CD4-positive, alpha-beta T cell (primary cell): Measurements from ENCODE around the gene FAM25A. TPM values are rescaled to one million over a fixed set of nuclear protein-coding genes. Genes with fewer than 3 reads are reported as not detected.
"Not testable (repeated sequence)": the region's sequence is repeated elsewhere in the genome, so short reads cannot be mapped to it uniquely, and the experiment has no call there.

Experiments used
- ATAC-seq: fragments of 200-7000 bp; cut with Tn5 transposase; one replicate; pipeline ENCODE4 v1.10.0; 2022; ENCODE audit warnings: mild to moderate bottlenecking; ENCODE audit not compliant: poor library complexity
- CTCF ChIA-PET: fragments of 350-600 bp; sonication (Branson Sonifier 250); formaldehyde crosslinking; loops from one replicate; lab custom pipeline; 2021; ENCODE audit warnings: antibody characterized with exemption, inconsistent platforms; lab: Charles Lee
- POLR2A ChIA-PET: fragments of 350-600 bp; sonication (Branson Sonifier 250); formaldehyde crosslinking; loops from one replicate; lab custom pipeline; 2021; ENCODE audit warnings: antibody characterized with exemption, inconsistent platforms; lab: Charles Lee
- DNase-seq, 14 experiments: peaks; one replicate each; pipeline ENCODE4 v3.0.0-alpha.2; 2013 to 2020; ENCODE audit warnings: mixed read lengths in 2 of 14
- H3K27ac ChIP-seq, 2 donors: one replicate each; pipeline versions ENCODE4 v1.5.1 to v1.7.0; 2013; ENCODE audit warnings: low read length in 2 of 2, low read depth in 1 of 2, mild to moderate bottlenecking in 1 of 2
- H3K27me3 ChIP-seq, 2 experiments: 1 replicate in 1 of 2; 2 replicates in 1 of 2; pipeline versions ENCODE4 v1.6.1 to v1.7.0; 2013; ENCODE audit warnings: low read length in 2 of 2, control low read depth in 1 of 2, mild to moderate bottlenecking in 1 of 2, moderate library complexity in 1 of 2; ENCODE audit not compliant: insufficient read depth in 2 of 2, control insufficient read depth in 1 of 2
- H3K36me3 ChIP-seq: one replicate; pipeline ENCODE4 v1.6.1; 2013; ENCODE audit warnings: low read length, control low read depth; ENCODE audit not compliant: insufficient read depth
- H3K4me1 ChIP-seq: one replicate; pipeline ENCODE4 v1.6.1; 2013; ENCODE audit warnings: low read length, control low read depth; ENCODE audit not compliant: insufficient read depth
- H3K4me3 ChIP-seq: one replicate; pipeline ENCODE4 v1.5.1; 2013; ENCODE audit warnings: mild to moderate bottlenecking, low read length, moderate library complexity
- H3K9me3 ChIP-seq, 2 experiments: 1 replicate in 1 of 2; 2 replicates in 1 of 2; pipeline versions ENCODE4 v1.6.1 to v1.7.0; 2013; ENCODE audit warnings: low read length in 2 of 2, mild to moderate bottlenecking in 2 of 2, control low read depth in 1 of 2, moderate library complexity in 1 of 2; ENCODE audit not compliant: control insufficient read depth in 1 of 2, insufficient read depth in 1 of 2
- H3K27ac Mint-ChIP-seq: one replicate; pipeline ENCODE4 v1.8.0; 2020; ENCODE audit warnings: mixed read lengths
- H3K27me3 Mint-ChIP-seq: one replicate; pipeline ENCODE4 v1.8.0; 2021; ENCODE audit warnings: mixed read lengths
- H3K36me3 Mint-ChIP-seq: one replicate; pipeline ENCODE4 v1.8.0; 2021; ENCODE audit warnings: low read depth, mixed read lengths
- H3K4me1 Mint-ChIP-seq: one replicate; pipeline ENCODE4 v1.8.0; 2021; ENCODE audit warnings: low read depth, mixed read lengths
- H3K4me3 Mint-ChIP-seq: one replicate; pipeline ENCODE4 v1.8.0; 2020; ENCODE audit warnings: mild to moderate bottlenecking, mixed read lengths
- H3K9me3 Mint-ChIP-seq: one replicate; pipeline ENCODE4 v1.8.0; 2020; ENCODE audit warnings: mixed read lengths
- intact Hi-C, 2 experiments: fragments of 100-400 bp; cut with DNase I in 1 of 2; cut with micrococcal nuclease in 1 of 2; formaldehyde crosslinking; loops; one replicate each; pipeline versions ENCODE4 v1.15.1 to v1.9.0; 2023 to 2025; cut with DNase I, micrococcal nuclease
- total RNA-seq, 174 experiments: library from RNA in 2 of 174; stranded (reverse) in 2 of 174; gene quantifications; one replicate each; pipeline ENCODE4 v1.2.3 and lab custom pipeline; 2021 to 2026
- TF ChIP-seq, protein P1 (sequence below): fragments of 200-600 bp; IDR thresholded peaks from one replicate; pipeline ENCODE4 v1.8.0; 2022; ENCODE audit warnings: antibody characterized with exemption, mild to moderate bottlenecking

FAM25A gene
- total RNA-seq, 2 experiments from 2014 or later: not detected

DNA sequence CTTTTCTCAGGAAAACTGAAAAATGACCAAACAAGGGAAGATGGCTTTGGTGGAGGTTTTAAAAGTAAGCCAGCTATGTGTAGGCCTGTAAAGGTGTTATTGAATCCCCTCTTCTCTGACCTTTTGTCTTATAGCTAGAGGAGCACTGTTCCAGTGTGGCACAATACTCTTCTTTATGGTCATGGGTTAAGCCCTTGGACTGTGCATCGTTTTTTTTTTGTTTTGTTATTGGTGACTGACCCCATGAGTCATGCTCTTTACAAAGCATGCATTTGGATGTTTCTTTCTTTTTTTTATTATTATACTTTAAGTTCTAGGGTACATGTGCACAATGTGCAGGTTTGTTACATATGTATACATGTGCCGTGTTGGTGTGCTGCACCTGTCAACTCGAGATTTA lies 19.6 kb upstream of the FAM25A start:
- ATAC-seq (no peak), DNase-seq (no peak)
- Histone ChIP-seq H3K4me1 (no peaks in the 10 kb centered on the region), H3K9me3 (no peaks in the 10 kb centered on the region), H3K36me3 (no peaks in the 10 kb centered on the region), H3K27me3 (no peaks in the 10 kb centered on the region), H3K27ac (no peak overlapping the region), H3K4me3 (no peak overlapping the region)
- POLR2A ChIA-PET: no interaction called here
- no peaks in the 10 kb centered on the region for H3K36me3 Mint-ChIP-seq
- no peaks in the 10 kb centered on the region for H3K27me3 Mint-ChIP-seq
- no peaks in the 10 kb centered on the region for H3K4me1 Mint-ChIP-seq
- no peaks in the 10 kb centered on the region for H3K9me3 Mint-ChIP-seq
- H3K4me3 Mint-ChIP-seq: no peak overlapping the region
- H3K27ac Mint-ChIP-seq: no peak overlapping the region
- TF ChIP-seq, protein P1, sequence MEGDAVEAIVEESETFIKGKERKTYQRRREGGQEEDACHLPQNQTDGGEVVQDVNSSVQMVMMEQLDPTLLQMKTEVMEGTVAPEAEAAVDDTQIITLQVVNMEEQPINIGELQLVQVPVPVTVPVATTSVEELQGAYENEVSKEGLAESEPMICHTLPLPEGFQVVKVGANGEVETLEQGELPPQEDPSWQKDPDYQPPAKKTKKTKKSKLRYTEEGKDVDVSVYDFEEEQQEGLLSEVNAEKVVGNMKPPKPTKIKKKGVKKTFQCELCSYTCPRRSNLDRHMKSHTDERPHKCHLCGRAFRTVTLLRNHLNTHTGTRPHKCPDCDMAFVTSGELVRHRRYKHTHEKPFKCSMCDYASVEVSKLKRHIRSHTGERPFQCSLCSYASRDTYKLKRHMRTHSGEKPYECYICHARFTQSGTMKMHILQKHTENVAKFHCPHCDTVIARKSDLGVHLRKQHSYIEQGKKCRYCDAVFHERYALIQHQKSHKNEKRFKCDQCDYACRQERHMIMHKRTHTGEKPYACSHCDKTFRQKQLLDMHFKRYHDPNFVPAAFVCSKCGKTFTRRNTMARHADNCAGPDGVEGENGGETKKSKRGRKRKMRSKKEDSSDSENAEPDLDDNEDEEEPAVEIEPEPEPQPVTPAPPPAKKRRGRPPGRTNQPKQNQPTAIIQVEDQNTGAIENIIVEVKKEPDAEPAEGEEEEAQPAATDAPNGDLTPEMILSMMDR: no peak
- intact Hi-C loops: no loop called here
- CTCF ChIA-PET: no interaction called here

DNA sequence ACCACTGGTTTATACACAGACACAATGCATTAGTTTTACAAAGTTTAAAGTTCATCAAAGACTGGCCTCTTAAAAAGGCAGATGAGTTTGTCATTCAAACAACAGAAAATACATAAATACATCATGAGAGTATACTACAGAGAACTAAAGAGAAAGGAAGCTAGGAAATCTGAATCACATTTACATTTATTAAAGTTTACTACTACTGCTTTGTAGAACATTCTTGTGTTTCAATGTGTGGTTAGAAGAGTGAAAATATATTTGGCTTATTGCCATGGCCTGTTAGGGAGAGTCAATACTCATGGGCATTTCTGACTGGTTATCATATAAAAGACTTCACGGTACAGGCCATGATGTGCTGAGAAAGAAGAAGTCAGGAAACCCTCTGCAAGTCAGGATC lies 13.0 kb upstream of the FAM25A start:
- H3K4me3 ChIP-seq, H3K4me3 Mint-ChIP-seq, POLR2A ChIA-PET, H3K36me3 Mint-ChIP-seq, H3K27ac ChIP-seq, H3K27ac Mint-ChIP-seq, H3K36me3 ChIP-seq, H3K4me1 ChIP-seq, ATAC-seq, H3K9me3 ChIP-seq, H3K9me3 Mint-ChIP-seq, DNase-seq, H3K27me3 ChIP-seq, intact Hi-C loops, H3K27me3 Mint-ChIP-seq, H3K4me1 Mint-ChIP-seq, CTCF ChIA-PET: not testable (repeated sequence)

DNA sequence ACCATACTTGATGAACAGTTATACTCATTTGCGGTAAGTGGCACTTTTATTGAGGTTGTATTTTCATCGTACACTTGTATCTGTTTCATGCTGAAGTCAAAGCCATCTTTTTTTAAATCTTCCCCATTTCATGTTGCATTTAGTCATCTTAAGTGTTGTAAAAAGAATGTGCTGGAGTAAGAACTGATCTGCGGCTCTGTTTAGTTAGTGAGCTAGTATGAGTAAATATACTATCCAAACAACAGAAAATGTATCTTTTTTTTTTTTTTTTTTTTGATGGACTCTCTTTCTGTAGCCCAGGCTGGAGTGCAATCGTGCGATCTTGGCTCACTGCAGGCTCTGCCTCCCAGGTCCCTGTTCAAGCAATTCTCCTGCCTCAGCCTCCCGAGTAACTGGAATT lies 12.4 kb upstream of the FAM25A start:
- POLR2A ChIA-PET: not testable (repeated sequence)

DNA sequence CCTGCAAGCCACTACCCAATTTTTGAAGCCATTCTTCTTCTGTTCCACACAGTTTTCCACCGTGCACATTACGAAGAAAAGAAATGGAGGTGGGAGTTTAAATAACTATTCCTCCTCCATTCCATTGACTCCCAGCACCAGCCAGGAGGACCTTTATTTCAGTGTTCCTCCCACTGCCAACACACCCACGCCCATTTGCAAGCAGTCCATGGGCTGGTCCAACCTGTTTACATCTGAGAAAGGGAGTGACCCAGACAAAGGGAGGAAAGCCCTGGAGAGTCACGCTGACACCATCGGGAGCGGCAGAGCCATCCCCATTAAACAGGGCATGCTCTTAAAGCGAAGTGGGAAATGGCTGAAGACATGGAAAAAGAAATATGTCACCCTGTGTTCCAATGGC lies 11.8 kb upstream of the FAM25A start:
- H3K4me1 ChIP-seq, H3K27ac ChIP-seq, H3K27me3 Mint-ChIP-seq, H3K4me3 ChIP-seq, H3K9me3 ChIP-seq, DNase-seq, H3K9me3 Mint-ChIP-seq, POLR2A ChIA-PET, H3K27ac Mint-ChIP-seq, H3K36me3 ChIP-seq, H3K27me3 ChIP-seq, H3K4me3 Mint-ChIP-seq, H3K4me1 Mint-ChIP-seq, CTCF ChIA-PET, H3K36me3 Mint-ChIP-seq, ATAC-seq, intact Hi-C loops: not testable (repeated sequence)

More for the DNA sequence above, 12.4 kb upstream of the FAM25A start:
- H3K4me1 ChIP-seq, H3K4me1 Mint-ChIP-seq, H3K36me3 Mint-ChIP-seq, H3K9me3 Mint-ChIP-seq, H3K27ac Mint-ChIP-seq, DNase-seq, H3K9me3 ChIP-seq, H3K27me3 ChIP-seq, intact Hi-C loops, CTCF ChIA-PET, H3K4me3 ChIP-seq, H3K4me3 Mint-ChIP-seq, H3K27ac ChIP-seq, H3K27me3 Mint-ChIP-seq, H3K36me3 ChIP-seq, ATAC-seq: not testable (repeated sequence)

DNA sequence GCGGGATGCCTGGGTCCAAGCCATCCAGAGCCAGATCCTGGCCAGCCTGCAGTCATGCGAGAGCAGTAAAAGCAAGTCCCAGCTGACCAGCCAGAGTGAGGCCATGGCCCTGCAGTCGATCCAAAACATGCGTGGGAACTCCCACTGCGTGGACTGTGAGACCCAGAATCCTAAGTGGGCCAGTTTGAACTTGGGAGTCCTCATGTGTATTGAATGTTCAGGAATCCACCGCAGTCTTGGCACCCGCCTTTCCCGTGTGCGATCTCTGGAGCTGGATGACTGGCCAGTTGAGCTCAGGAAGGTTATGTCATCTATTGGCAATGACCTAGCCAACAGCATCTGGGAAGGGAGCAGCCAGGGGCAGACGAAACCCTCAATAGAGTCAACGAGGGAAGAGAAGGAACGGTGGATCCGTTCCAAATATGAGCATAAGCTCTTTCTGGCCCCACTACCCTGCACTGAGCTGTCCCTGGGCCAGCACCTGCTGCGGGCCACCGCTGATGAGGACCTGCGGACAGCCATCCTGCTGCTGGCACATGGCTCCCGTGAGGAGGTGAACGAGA lies 10.9 kb upstream of the FAM25A start:
- H3K27ac ChIP-seq, intact Hi-C loops, H3K4me1 ChIP-seq, H3K27ac Mint-ChIP-seq, H3K9me3 ChIP-seq, POLR2A ChIA-PET, DNase-seq, H3K4me1 Mint-ChIP-seq, H3K4me3 ChIP-seq, H3K36me3 Mint-ChIP-seq, H3K9me3 Mint-ChIP-seq, H3K27me3 ChIP-seq, CTCF ChIA-PET, H3K27me3 Mint-ChIP-seq, H3K4me3 Mint-ChIP-seq, ATAC-seq, H3K36me3 ChIP-seq: not testable (repeated sequence)

DNA sequence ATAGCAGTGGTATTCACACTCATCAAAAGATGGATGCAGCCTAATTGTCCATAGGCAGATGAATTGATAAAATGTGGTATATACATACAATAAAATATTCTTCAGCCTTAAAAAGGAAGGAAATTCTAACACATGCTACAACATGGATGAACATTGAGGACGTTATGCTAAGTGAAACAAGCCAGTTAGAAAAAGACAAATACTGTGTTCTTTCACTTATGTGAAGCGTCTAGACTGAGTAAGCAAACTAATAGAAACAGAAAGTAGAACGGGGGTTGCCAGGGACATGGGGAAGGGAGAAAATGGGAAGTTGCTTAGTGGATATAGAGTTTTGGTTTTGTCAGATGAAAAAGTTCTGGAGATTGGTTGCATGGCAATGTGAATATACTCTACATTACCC lies 6.6 kb upstream of the FAM25A start:
- ATAC-seq, H3K9me3 Mint-ChIP-seq: not testable (repeated sequence)

More for the DNA sequence above, 6.6 kb upstream of the FAM25A start:
- POLR2A ChIA-PET, intact Hi-C loops, H3K9me3 ChIP-seq, DNase-seq, H3K27me3 ChIP-seq, H3K4me1 ChIP-seq, H3K36me3 ChIP-seq, H3K27ac Mint-ChIP-seq, H3K27ac ChIP-seq, H3K27me3 Mint-ChIP-seq, H3K4me3 Mint-ChIP-seq, H3K4me1 Mint-ChIP-seq, H3K4me3 ChIP-seq, H3K36me3 Mint-ChIP-seq, CTCF ChIA-PET: not testable (repeated sequence)
